Measurements from ENCODE around the gene CARD9.
"Not testable (repeated sequence)": the region's sequence is repeated elsewhere in the genome, so short reads cannot be mapped to it uniquely, and the experiment has no call there.

The CARD9 gene

DNA sequence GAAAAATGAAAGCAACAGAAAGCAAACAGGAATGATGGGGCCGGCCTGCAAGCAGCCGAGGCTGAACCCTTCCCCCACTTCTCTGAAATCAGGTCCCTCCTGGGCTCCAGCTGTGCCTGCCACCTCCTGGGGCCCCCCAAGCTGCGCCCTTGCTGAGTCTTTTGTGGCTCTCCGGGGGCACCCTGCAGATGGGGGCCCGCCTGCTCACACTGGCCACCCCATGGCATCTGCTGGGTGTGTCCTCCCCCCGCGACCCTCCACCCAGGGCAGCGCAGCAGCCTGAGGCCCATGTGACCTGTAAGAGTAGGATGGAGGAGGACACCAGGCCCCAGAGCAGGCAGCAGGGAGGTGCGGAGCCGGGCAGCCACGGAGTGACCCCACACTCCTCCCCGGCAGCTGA lies 40.4 kb downstream of the CARD9 start:
- no peak for DNase-seq

DNA sequence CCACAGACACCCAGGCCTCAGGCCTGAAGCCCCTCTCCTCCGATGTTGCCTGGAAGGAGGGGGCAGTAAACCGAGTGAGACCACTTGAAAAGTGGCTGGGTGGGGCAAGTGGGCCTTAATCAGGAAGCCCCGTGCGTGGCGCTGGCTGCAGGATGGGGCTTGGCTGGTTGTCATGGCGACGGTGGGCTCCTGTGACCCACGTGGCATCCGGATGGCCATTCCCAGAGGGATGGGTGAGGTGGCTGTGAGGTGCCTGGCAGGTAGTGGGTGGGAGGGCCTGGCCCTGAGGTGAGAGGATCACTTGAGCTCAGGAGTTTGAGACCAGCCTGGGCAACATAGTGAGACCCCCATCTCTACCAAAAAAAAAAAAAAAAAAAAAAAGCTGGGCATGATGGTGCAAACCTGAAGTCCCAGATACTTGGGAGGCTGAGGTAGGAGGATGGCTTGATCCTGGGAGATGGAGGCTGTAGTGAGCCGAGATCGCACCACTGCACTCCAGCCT lies 40.9 kb downstream of the CARD9 start:
- DNase-seq = no peak

DNA sequence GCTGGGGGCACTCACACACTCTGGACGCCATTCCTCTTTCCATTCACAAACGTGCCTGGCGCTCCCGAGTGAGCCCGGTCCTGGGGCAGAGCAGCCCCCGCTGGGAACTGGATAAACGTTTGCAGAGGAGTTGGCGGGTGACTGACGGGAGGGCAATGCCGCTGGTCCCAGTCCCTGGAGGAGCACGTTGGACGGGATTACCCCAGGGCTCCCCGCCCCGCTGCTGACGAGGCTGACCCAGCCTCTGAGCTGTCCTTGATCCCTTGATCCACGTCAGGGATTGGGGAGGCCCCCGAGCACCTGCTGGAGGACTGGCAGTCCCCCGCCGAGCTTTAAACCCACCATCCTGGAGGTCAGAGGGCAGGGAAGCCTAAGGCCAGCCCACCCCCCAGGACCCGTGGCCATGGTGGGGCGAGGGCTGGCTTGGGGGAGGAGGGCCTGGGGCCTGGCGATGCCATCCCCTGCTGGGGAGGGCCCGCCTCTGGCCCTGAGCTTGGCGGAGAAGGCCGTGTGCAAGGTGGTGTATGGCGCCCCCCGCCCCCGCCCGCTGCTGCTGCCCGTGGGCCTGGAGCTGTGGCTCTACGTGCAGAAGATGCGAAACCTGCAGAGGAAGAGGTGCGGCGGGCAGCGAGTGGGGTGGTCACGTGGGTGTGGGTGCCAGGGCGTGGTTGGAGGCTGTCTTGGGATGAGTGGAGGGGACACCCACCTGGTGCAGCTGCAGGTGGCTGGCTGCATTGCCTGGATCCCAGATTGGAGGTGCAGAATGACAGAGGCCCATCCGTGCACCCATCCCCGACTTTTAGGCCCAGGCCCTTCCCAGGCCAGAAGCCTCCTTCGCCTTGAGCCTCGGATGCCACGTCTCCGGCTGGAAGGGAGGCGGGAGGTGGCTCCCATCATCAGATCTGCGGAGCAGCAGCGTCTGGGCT lies 41.6 kb downstream of the CARD9 start:
- DNase-seq = no peak

DNA sequence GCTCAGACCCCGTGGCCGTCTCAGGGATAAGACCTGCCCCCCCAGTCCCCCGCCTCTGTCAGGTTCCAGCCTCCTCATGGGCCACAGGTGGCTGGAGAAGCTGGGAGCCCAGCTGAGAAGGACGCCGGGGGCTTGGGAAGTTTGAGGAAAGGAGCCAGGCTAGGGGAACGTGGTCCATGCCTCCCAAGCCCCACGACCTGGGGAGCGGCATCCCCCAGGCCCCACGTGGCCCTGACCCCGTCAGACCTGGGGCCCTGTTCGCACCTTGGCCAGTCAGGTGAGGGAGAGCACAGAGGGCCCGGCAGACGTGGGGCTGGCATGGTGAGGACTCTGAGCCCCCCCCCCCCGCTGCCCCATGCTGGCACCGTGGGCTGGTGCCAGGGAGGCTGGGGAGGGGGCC lies 42.4 kb downstream of the CARD9 start:
- DNase-seq = no peak

DNA sequence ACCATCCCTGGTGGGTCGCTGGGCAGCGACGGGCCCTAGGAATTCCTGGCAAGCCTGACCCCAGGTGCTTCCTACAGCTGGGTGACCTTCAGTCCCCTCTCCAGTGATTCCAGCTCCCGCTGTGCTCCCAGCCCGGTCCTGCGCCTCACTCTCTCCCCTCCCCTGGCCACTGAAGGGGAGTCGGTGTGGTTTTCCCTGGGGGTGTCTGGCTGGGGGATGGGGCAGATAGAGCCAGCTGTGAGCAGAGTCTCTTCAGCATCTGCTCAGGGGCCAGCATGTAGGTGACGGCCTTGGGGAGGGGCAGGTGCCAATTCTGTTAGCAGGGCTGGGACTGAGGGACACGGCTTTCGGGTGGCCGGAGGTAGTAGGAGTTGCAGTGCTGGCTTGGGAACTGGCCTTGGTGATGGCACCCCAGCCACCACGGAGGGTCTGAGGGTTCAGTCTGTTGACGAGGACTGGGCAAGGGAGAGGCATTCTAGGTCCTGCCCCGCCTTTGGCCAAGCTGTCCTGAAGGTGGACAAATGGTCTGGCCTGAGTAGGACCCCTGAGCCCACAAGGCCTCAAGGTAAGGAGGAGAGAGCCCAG lies 43.0 kb downstream of the CARD9 start:
- no peak for DNase-seq

DNA sequence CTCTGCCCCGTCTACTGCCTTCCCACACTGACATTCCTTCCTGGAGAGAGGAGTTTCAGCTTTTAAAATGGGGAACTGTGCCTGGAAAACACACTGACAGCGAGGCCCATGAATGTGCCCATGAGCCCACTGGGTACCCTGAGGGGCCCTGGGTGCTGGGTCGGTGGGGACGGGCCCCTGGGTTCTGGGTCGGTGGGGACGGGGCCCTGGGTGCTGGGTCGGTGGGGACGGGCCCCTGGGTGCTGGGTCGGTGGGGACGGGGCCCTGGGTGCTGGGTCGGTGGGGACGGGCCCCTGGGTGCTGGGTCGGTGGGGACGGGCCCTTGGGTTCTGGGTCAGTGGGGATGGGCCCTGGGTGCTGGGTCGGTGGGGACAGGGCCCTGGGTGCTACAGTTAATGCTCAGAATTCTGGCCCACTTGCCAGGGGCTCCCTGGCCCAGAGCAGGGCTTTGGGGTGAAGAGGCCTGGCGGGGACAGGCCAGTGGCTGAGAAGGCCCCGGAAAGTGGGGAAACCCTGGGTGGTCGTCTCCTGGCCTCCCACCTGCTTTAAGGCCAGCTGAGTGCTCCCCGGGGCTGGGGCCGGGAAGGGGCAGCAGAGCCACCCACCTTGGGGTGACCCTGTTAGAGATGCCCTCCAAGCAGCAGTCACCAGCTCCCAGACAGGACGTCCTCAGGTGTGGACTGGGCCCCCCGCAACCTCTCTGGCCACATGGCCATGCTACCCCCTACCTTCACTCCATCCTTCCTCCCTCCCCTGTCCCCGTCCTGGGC lies 43.6 kb downstream of the CARD9 start:
- no peak for DNase-seq

DNA sequence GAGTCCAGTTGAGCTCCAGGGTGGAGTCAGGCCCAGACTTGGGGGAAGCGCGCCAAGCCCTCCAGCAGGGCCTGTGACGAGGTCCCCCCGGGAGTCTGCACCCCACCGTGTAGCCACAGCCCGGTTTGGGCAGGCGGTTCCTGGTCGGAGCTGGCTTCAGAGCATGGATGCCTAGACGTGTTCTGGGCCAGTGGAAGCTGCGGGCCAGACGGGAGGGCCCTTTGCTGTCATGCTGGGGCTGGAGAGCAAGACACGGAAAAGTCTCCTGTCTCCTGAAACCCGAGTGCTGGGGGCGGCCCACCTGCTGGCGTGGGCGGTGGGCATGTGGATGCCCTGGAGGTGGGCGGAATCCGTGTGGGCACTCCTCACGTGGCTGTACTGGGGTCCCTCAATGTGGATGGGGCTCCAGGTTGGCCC lies 44.2 kb downstream of the CARD9 start:
- DNase-seq = no peak

DNA sequence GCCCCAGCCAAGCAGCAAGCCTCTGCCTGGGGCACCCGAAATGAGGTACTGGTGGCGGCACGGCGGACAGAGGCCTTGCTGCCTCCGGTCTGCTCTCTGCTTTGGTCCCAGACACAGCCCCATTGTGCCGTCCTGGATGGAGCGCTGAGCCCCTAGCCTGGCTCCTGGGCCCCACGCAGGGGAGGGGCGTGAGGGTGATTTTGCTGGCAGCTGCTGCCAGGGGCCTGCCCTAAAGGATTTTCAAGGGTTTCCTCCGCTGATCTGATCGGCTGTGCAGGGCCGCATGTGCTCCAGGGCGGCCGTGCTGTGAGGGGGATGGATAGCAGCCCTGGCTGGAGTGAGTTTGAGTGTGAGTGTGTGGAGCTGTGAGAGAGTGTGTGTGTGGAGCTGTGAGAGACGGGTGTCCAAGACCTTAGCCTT lies 44.8 kb downstream of the CARD9 start:
- no peak for DNase-seq

DNA sequence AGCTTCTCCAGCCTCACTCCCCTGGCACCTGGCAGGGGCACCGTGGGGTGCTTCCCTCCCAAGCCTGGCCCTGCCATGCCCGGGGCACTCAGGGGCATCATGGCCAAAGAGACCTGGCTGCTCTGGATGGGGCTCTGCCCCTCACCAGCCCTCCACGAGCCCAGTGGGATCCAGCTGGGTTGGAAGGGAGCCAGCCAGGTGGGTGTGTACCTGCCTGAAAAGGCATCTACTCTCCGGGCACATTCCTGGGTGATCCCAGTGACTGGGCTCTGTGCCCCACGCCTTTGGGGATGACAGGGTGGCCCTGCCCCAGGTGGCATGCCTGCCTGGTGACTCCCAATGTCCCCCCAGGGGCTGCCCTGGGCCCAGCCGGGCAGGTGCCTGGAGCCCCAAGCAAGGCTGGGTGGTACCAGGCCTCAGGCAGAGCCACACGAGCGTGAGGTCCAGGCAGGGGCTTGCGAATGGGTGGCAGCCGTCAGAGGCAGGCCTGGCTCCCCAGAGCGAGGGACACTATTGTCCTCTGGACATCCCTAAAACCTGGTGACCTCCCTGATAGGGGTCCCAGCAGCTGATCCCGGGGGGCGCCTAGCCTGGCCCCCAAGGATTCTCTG lies 45.4 kb downstream of the CARD9 start:
- DNase-seq = no peak

DNA sequence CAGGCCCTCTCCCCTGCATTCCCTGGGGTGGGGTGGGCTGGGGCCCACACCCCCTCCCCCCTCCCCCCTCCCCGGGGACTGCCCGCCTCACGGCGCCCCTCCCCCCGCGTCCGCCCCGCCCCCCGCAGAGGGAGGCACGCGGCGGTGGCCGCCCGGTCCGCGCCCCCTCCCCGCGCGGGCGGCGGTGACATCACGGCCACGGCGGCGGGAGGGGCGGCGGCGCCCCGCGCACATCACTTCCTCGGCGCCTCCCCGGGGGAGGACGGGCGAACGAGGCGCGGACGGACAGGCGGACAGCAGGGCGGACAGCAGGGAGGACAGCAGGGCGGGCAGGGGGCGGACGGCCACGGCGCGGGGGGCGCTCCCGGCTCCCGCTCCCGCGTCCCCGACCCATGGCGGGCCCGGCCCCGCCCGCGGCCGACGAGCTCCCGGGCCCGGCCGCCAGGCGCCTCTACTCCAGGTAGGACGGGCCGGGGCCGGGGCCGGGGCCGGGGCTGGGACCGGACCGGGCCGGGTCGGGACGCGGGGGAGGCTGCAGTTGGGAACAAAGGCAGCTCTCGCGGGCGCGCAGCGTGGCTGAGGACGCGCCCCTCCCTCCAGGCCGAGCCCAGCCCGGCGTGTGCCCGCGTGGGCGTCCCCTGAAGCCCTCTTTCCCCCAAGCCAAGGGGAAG lies 46.0 kb downstream of the CARD9 start, which contains the start of gene GPSM1:
Gene GPSM1, plus strand, starts transcription at position 236 of the 671 bp plus-strand sequence. Its CDS starts 157 bp downstream, at position 393.
- DNase-seq = no peak

GRCh38 chr9:136326761-136327303 lies 46.6 kb downstream of the CARD9 start:
- DNase-seq = no peak

- no peak for DNase-seq
Measured at GRCh38 chr9:136326061-136326760, 47.3 kb downstream of the CARD9 start.

DNA sequence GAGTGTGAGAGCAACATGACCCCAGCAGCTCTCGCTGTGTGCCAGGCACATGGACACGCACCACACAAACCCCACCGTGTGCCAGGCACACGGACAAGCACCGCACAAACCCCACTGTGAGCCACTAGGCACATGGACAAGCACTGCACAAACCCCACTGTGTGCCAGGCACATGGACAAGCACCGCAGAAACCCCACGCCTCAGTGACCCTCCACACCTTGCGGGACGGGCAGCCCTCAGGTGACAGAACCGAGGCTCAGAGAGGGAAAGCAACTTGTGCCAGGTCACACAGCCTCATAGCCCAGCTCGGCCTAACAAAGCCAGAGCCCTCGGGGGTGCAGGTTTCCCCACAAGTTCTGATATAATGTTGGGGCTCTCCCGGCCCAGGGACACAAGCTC lies 48.1 kb downstream of the CARD9 start:
- no peak for DNase-seq

DNA sequence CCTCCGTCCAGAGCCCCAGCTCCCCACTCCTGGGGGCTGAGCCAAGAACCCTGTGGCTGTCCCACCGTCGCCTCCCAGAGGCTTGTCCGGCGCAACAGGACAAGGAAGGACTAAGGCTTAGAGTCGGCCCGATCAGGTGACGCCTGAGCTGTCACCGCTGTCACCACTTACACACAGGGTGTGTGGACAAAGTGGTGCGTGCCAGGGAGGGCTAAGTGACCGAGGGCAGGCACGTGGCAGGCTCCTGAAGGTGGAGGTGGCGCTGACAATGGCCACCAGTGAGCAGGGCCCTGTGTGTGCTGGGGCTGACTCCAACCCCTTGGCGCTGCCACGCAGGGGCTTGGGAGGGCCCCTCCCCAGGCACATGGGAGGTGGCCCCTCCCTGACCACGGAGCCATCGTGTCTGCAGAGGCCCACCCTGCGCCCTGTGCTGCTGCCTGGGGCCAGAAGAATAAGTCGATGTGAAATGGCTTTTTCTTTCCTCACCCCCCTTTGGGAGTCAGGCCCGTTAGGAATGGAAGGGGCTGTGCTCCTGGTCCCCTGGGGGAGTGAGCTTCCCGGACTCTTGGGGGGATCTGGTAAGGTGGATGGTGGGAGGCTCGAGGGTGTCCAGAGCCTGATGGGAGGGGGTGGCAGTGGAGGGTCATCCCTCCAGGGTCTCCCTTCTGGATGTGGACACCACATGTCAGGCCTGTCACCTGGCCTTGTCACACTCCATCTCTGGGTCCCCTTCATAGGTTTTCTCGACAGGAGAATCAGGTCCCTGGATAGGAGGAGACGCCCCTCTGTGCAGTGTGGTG lies 48.8 kb downstream of the CARD9 start:
- DNase-seq = no peak

DNA sequence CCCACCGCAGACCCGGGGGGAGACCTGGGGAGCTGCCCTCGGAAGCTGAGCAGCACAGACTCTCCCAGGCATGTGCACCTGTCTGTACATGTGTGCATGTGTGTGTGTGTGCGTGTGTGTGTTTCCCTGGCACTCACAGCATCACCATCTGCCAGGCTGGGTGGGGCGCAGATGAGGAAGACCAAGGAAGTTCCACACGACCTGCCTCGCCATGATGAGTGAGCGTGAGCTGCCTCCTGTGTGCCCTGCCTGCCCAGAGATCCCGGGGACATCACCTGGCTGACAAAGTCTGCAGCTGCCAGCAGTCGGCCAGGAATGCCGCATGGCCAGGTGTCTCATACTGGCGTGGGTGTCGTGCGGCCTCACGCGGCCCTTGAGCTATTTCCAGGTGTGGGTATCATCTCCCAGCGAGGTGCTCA lies 50.1 kb downstream of the CARD9 start:
- no peak for DNase-seq

DNA sequence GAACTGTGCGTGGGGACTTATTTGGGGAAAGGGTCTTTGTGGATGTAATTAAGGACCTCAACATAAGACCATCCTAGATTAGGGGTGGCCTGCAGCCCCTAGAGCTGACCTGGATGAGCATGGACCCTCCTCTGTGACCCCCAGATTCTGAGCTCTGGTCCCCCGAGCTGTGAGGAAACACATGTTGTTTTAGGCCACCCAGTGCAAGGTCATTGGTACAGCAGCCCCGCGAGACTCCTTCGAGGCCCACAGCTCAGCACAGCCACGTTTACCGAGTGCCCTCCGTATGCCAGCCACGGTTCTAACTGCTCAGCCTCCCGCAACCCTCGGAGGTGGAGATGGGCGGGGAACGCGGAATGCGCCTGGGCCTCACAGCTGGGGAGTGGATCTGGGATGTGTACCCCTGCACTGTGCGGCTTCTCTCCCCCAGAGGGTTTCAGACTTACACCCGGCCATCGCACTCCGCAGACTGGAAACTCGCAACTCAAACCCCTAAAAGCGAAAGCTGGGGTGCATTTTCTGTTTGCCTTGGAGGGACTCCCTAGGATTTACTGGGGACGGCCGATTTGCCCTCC lies 50.6 kb downstream of the CARD9 start:
- DNase-seq = no peak

DNA sequence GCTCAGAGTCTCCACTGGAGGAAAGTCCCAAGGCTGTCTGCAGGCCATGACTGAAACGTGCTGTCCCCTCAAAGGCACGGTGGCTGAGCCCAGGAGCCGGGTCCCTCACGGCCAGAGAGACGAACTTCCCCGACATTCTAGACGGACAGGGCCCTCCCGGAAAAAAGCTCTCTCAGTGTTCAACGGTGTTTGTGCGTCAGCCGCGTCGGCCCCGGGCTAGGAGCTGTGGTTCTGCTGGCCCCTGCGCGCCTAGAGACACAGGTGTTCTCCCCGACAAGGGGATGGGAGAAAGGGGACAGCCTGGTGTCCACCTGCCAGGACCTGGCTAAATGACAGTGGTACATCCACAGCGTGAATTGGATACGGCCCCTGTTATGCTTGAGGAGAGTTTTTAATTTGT lies 51.9 kb downstream of the CARD9 start:
- DNase-seq = no peak

- not testable (repeated sequence) for DNase-seq
Measured at GRCh38 chr9:136320972-136321371, 52.5 kb downstream of the CARD9 start.

DNA sequence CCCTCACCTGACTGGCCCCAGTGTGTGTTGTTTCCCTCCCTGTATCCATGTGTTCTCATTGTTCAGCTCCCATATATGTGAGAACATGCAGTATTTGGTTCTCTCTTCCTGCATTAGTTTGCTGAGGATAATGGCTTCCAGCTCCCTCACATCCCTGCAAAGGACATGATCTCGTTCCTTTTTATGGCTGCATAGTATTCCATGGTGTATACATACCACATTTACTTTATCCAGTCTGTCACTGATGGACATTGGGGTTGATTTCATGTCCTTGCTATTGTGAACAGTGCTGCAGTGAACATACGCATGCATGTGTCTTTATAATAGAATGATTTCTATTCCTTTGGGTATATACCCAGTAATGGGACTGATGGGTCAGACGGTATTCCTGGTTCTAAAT lies 53.5 kb downstream of the CARD9 start:
- not testable (repeated sequence) for DNase-seq

GRCh38 chr9:136319244-136319643 lies 54.2 kb downstream of the CARD9 start:
- DNase-seq = not testable (repeated sequence)

Data from NCI-H748 treated with DMSO at 0.1 percent for 48 hours (cell line).